GM06990 (cell line): ENCODE results near the gene HDLBP.
"Not testable (repeated sequence)": the region's sequence is repeated elsewhere in the genome, so short reads cannot be mapped to it uniquely, and the experiment has no call there.

Source experiments
- DNase-seq: peaks from one replicate; pipeline ENCODE4 v3.0.0-alpha.2; 2011; ENCODE audit not compliant: insufficient read length; ENCODE audit errors: extremely low read depth
- H3K27me3 ChIP-seq: replicated peaks from 2 replicates; pipeline ENCODE4 v1.6.0; 2011; ENCODE audit warnings: low read length; ENCODE audit not compliant: control insufficient read depth, insufficient read depth
- H3K36me3 ChIP-seq: 2 replicates; pipeline ENCODE4 v1.5.1; 2011; ENCODE audit warnings: low read length; ENCODE audit not compliant: control insufficient read depth, insufficient read depth
- H3K4me3 ChIP-seq: replicated peaks from 2 replicates; pipeline ENCODE4 v1.5.1; 2011; ENCODE audit warnings: low read depth, mild to moderate bottlenecking, control low read depth, low read length
- CTCF ChIP-seq: IDR thresholded peaks from 2 replicates; pipeline ENCODE4 v1.5.1; 2011; ENCODE audit warnings: low read length, control low read depth, mild to moderate bottlenecking, inconsistent platforms; ENCODE audit not compliant: insufficient read depth, poor library complexity, severe bottlenecking

HDLBP gene

GRCh38 chr2:241282555-241282954 is 32.9 kb downstream of the HDLBP start:
- no peak for DNase-seq
- TF ChIP-seq CTCF, result no peak
- no peaks in the 10 kb centered on the region for H3K36me3 ChIP-seq
- no peaks in the 10 kb centered on the region for H3K27me3 ChIP-seq
- no peak overlapping the region for H3K4me3 ChIP-seq

GRCh38 chr2:241280291-241280690 is 35.2 kb downstream of the HDLBP start:
- H3K27me3 ChIP-seq, result no peaks in the 10 kb centered on the region
- TF ChIP-seq CTCF, result no peak
- peak overlapping the region; percentile 14; the same call in 1 of the 2 replicates for H3K4me3 ChIP-seq
- no peak for DNase-seq
- no peaks in the 10 kb centered on the region for H3K36me3 ChIP-seq

- no peak for DNase-seq
- no peaks in the 10 kb centered on the region for H3K27me3 ChIP-seq
- no peaks in the 10 kb centered on the region for H3K36me3 ChIP-seq
- no peak for TF ChIP-seq CTCF
- no peak overlapping the region for H3K4me3 ChIP-seq
Observed at GRCh38 chr2:241279828-241280227, 35.6 kb downstream of the HDLBP start.

- TF ChIP-seq CTCF, result no peak
- Histone ChIP-seq H3K4me3 (no peak overlapping the region), H3K36me3 (no peaks in the 10 kb centered on the region), H3K27me3 (no peaks in the 10 kb centered on the region)
- no peak for DNase-seq
Observed at GRCh38 chr2:241279413-241279812, 36.1 kb downstream of the HDLBP start.

- not testable (repeated sequence) for H3K27me3 ChIP-seq, H3K36me3 ChIP-seq, DNase-seq, H3K4me3 ChIP-seq
Observed at GRCh38 chr2:241278306-241278705, 37.2 kb downstream of the HDLBP start.

GRCh38 chr2:241275910-241276309 is 39.6 kb downstream of the HDLBP start:
- no peak for DNase-seq
- Histone ChIP-seq H3K27me3 (no peaks in the 10 kb centered on the region), H3K36me3 (no peaks in the 10 kb centered on the region; the same call in 1 of the 2 replicates), H3K4me3 (no peak overlapping the region)
- TF ChIP-seq CTCF, result no peak
